Measurements from ENCODE around the gene MYEF2.

MYEF2 gene

GRCh38 chr15:48149858-48150257 is 28.2 kb downstream of the MYEF2 start:
- H3K9me3 ChIP-seq (ENCODE audit: control insufficient read depth, low read length): no peaks in the 10 kb centered on the region
- H3K27ac ChIP-seq (ENCODE audit: insufficient read depth, low read length, poor library complexity, severe bottlenecking): no peak overlapping the region
- H3K36me3 ChIP-seq (ENCODE audit: control insufficient read depth, insufficient read depth, low read length): peaks cover 3% of the 10 kb centered on the region
- H3K27me3 ChIP-seq (replicated peaks; ENCODE audit: control insufficient read depth, insufficient read depth, low read length, poor library complexity, severe bottlenecking): no peaks in the 10 kb centered on the region
- no peak overlapping the region for H3K4me3 ChIP-seq (ENCODE audit: insufficient read depth, low read depth, low read length, poor library complexity, severe bottlenecking)
- no peak for DNase-seq
- H3K4me1 ChIP-seq (ENCODE audit: control insufficient read depth, insufficient read depth, low read length, poor library complexity, severe bottlenecking): no peaks in the 10 kb centered on the region

GRCh38 chr15:48147358-48147757 is 30.7 kb downstream of the MYEF2 start:
- DNase-seq: no peak
- Histone ChIP-seq H3K4me3 (ENCODE audit: insufficient read depth, low read depth, low read length, poor library complexity, severe bottlenecking) (no peak overlapping the region), H3K27ac (ENCODE audit: insufficient read depth, low read length, poor library complexity, severe bottlenecking) (no peak overlapping the region), H3K27me3 (replicated peaks; ENCODE audit: control insufficient read depth, insufficient read depth, low read length, poor library complexity, severe bottlenecking) (no peaks in the 10 kb centered on the region), H3K36me3 (ENCODE audit: control insufficient read depth, insufficient read depth, low read length) (no peaks in the 10 kb centered on the region), H3K9me3 (ENCODE audit: control insufficient read depth, low read length) (no peaks in the 10 kb centered on the region), H3K4me1 (ENCODE audit: control insufficient read depth, insufficient read depth, low read length, poor library complexity, severe bottlenecking) (no peaks in the 10 kb centered on the region)

- Histone ChIP-seq H3K27ac (ENCODE audit: insufficient read depth, low read length, poor library complexity, severe bottlenecking) (no peak overlapping the region), H3K27me3 (replicated peaks; ENCODE audit: control insufficient read depth, insufficient read depth, low read length, poor library complexity, severe bottlenecking) (no peaks in the 10 kb centered on the region), H3K9me3 (ENCODE audit: control insufficient read depth, low read length) (no peaks in the 10 kb centered on the region), H3K36me3 (ENCODE audit: control insufficient read depth, insufficient read depth, low read length) (no peaks in the 10 kb centered on the region), H3K4me1 (ENCODE audit: control insufficient read depth, insufficient read depth, low read length, poor library complexity, severe bottlenecking) (no peaks in the 10 kb centered on the region), H3K4me3 (ENCODE audit: insufficient read depth, low read depth, low read length, poor library complexity, severe bottlenecking) (no peak overlapping the region)
- no peak for DNase-seq
These were observed 32.2 kb downstream of the MYEF2 start for GRCh38 chr15:48145923-48146322.

DNA sequence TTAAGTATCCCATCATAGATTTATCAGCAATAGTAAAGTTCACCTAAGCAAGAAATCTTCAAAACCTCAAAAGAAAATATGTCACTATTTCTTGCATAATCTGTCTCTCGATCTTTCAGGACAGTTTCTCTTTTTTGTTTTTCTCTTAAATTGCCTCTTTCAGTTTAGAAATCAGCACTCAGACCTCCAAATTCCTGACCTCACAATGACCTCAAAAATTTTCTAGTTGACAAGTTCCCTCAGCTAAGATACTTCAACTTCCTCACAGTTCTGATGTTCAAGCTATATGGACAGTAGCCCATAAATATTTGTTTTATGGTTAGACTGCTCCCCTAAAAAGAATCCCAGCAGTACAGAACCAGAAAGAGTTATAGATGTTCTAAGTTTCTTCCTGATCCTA is 33.2 kb downstream of the MYEF2 start:
- no peak overlapping the region for H3K4me3 ChIP-seq (ENCODE audit: insufficient read depth, low read depth, low read length, poor library complexity, severe bottlenecking)
- no peaks in the 10 kb centered on the region for H3K4me1 ChIP-seq (ENCODE audit: control insufficient read depth, insufficient read depth, low read length, poor library complexity, severe bottlenecking)
- H3K36me3 ChIP-seq (ENCODE audit: control insufficient read depth, insufficient read depth, low read length): no peaks in the 10 kb centered on the region
- DNase-seq: no peak
- no peak overlapping the region for H3K27ac ChIP-seq (ENCODE audit: insufficient read depth, low read length, poor library complexity, severe bottlenecking)
- no peaks in the 10 kb centered on the region for H3K9me3 ChIP-seq (ENCODE audit: control insufficient read depth, low read length)
- H3K27me3 ChIP-seq (replicated peaks; ENCODE audit: control insufficient read depth, insufficient read depth, low read length, poor library complexity, severe bottlenecking): no peaks in the 10 kb centered on the region

GRCh38 chr15:48143856-48144255 is 34.2 kb downstream of the MYEF2 start:
- Histone ChIP-seq H3K4me3 (ENCODE audit: insufficient read depth, low read depth, low read length, poor library complexity, severe bottlenecking) (no peak overlapping the region), H3K4me1 (ENCODE audit: control insufficient read depth, insufficient read depth, low read length, poor library complexity, severe bottlenecking) (no peaks in the 10 kb centered on the region), H3K27me3 (replicated peaks; ENCODE audit: control insufficient read depth, insufficient read depth, low read length, poor library complexity, severe bottlenecking) (no peaks in the 10 kb centered on the region), H3K27ac (ENCODE audit: insufficient read depth, low read length, poor library complexity, severe bottlenecking) (no peak overlapping the region), H3K9me3 (ENCODE audit: control insufficient read depth, low read length) (no peaks in the 10 kb centered on the region), H3K36me3 (ENCODE audit: control insufficient read depth, insufficient read depth, low read length) (no peaks in the 10 kb centered on the region)
- no peak for DNase-seq

GRCh38 chr15:48132874-48133273 is 45.2 kb downstream of the MYEF2 start:
- DNase-seq: no peak
- H3K36me3 ChIP-seq (ENCODE audit: control insufficient read depth, insufficient read depth, low read length): no peaks in the 10 kb centered on the region
- H3K4me3 ChIP-seq (ENCODE audit: insufficient read depth, low read depth, low read length, poor library complexity, severe bottlenecking): no peak overlapping the region
- H3K9me3 ChIP-seq (ENCODE audit: control insufficient read depth, low read length): no peaks in the 10 kb centered on the region
- no peaks in the 10 kb centered on the region for H3K27me3 ChIP-seq (replicated peaks; ENCODE audit: control insufficient read depth, insufficient read depth, low read length, poor library complexity, severe bottlenecking)
- no peak overlapping the region for H3K27ac ChIP-seq (ENCODE audit: insufficient read depth, low read length, poor library complexity, severe bottlenecking)
- no peaks in the 10 kb centered on the region for H3K4me1 ChIP-seq (ENCODE audit: control insufficient read depth, insufficient read depth, low read length, poor library complexity, severe bottlenecking)

DNA sequence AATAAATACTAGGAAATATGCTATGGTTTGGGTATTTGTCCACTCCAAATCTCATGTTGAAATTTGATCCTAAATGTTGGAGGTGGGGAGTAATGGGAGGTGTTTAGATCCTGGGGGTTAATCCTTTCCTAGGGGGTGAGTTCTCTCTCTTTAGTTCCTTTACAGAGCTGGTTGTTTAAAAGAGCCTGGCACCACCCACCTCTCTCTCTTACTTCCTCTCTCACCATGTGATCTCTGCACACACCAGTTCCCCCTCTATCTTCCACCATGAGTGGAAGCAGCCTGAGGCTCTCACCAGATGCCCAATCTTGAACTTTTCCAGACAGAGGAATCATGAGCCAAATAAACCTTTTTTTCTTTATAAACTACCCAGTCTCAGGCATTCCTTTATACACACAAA is 46.8 kb downstream of the MYEF2 start:
- Histone ChIP-seq H3K9me3 (ENCODE audit: control insufficient read depth, low read length) (no peaks in the 10 kb centered on the region), H3K4me3 (ENCODE audit: insufficient read depth, low read depth, low read length, poor library complexity, severe bottlenecking) (no peak overlapping the region), H3K27me3 (replicated peaks; ENCODE audit: control insufficient read depth, insufficient read depth, low read length, poor library complexity, severe bottlenecking) (no peaks in the 10 kb centered on the region), H3K36me3 (ENCODE audit: control insufficient read depth, insufficient read depth, low read length) (no peaks in the 10 kb centered on the region), H3K4me1 (ENCODE audit: control insufficient read depth, insufficient read depth, low read length, poor library complexity, severe bottlenecking) (no peaks in the 10 kb centered on the region), H3K27ac (ENCODE audit: insufficient read depth, low read length, poor library complexity, severe bottlenecking) (no peak overlapping the region)
- DNase-seq: no peak

DNA sequence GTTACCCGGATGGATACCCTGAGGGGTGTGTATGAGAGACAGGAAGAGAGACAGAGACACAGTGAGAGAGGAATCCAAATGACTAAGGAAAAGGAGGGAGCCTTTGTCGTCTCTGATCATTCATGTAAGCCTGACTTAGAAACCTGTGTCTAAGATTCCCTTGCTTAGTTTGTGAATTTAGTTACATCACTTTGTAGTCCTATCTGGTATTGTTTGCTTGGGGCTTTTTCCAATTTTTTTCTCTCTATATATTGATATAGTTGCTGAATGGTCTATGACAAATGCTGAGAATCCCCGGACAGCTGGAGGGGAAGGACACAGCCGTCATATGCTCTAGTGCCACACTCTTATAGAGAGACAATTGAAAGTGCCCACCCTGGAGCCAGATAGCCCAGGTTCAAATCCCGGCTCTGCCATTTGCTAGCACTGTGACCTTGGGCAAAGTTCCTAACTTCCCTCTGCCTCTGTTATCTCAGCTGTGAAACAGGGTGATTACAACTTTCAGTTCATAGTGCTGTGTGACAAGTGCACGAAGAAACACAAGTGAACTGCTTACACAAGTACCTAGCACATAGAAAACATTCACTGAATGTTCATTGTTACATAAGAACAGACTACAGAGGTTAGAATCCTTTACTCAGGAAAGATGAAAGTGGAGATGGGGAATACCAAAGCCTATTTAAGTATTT is 51.3 kb downstream of the MYEF2 start:
- Histone ChIP-seq H3K36me3 (ENCODE audit: control insufficient read depth, insufficient read depth, low read length) (no peaks in the 10 kb centered on the region), H3K27ac (ENCODE audit: insufficient read depth, low read length, poor library complexity, severe bottlenecking) (no peak overlapping the region), H3K9me3 (ENCODE audit: control insufficient read depth, low read length) (no peaks in the 10 kb centered on the region), H3K27me3 (replicated peaks; ENCODE audit: control insufficient read depth, insufficient read depth, low read length, poor library complexity, severe bottlenecking) (no peaks in the 10 kb centered on the region), H3K4me1 (ENCODE audit: control insufficient read depth, insufficient read depth, low read length, poor library complexity, severe bottlenecking) (no peaks in the 10 kb centered on the region), H3K4me3 (ENCODE audit: insufficient read depth, low read depth, low read length, poor library complexity, severe bottlenecking) (no peak overlapping the region)
- no peak for DNase-seq

DNA sequence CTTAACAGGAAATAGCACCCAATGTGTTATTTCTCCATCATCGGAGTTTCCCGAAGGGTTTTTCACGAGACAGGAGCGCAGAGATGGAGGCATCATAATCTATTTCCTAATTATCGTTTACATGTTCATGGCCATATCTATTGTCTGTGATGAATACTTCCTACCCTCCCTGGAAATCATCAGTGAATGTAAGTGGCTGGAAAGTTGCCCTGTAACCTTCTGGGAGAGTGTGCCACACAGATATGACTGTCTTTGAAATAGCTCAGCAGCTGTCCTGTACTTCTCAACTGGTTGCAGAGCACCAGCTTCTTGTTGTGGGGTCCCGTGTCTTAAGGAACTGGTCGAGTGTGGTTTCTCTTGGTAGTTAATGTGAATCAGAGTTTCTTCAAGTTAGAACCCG is 56.2 kb downstream of the MYEF2 start:
- Histone ChIP-seq H3K27ac (ENCODE audit: insufficient read depth, low read length, poor library complexity, severe bottlenecking) (no peak overlapping the region), H3K9me3 (ENCODE audit: control insufficient read depth, low read length) (no peaks in the 10 kb centered on the region), H3K4me1 (ENCODE audit: control insufficient read depth, insufficient read depth, low read length, poor library complexity, severe bottlenecking) (no peaks in the 10 kb centered on the region), H3K36me3 (ENCODE audit: control insufficient read depth, insufficient read depth, low read length) (no peaks in the 10 kb centered on the region), H3K27me3 (replicated peaks; ENCODE audit: control insufficient read depth, insufficient read depth, low read length, poor library complexity, severe bottlenecking) (no peaks in the 10 kb centered on the region), H3K4me3 (ENCODE audit: insufficient read depth, low read depth, low read length, poor library complexity, severe bottlenecking) (no peak overlapping the region)
- no peak for DNase-seq

DNA sequence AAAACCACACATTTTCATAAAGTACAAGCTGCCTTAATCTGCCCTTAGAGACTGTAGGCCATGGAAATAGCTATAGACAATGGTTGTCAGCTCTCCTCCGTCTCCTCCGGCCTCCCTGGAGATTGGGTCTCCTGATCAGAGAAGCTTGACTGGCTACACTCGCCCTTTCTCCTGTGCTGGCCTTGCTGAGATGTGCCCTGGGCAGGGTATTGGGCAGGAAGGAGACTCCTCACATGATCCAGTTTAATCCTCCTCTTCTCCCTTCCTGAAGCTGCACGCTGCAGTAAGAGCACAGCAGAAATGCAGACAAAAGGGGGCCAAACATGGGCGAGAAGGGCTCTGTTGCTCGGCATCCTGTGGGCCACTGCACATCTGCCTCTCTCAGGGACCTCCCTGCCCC is 57.4 kb downstream of the MYEF2 start, which contains the start of gene SLC24A5:
Gene SLC24A5, plus strand, starts transcription at position 246 of the 400 bp plus-strand sequence. Its CDS starts 55 bp downstream, at position 301.
- Histone ChIP-seq H3K27me3 (replicated peaks; ENCODE audit: control insufficient read depth, insufficient read depth, low read length, poor library complexity, severe bottlenecking) (no peaks in the 10 kb centered on the region), H3K36me3 (ENCODE audit: control insufficient read depth, insufficient read depth, low read length) (no peaks in the 10 kb centered on the region), H3K9me3 (ENCODE audit: control insufficient read depth, low read length) (no peaks in the 10 kb centered on the region), H3K4me3 (ENCODE audit: insufficient read depth, low read depth, low read length, poor library complexity, severe bottlenecking) (no peak within 1 kb of the TSS), H3K4me1 (ENCODE audit: control insufficient read depth, insufficient read depth, low read length, poor library complexity, severe bottlenecking) (no peaks in the 10 kb centered on the region), H3K27ac (ENCODE audit: insufficient read depth, low read length, poor library complexity, severe bottlenecking) (no peak within 1 kb of the TSS)
- DNase-seq: no peak

Data from effector memory CD4-positive, alpha-beta T cell (primary cell).